Sigmoid colon (tissue), 4 donors: ENCODE data around the gene ANKRD44.

ENCODE experiments used
- CTCF ChIP-seq, 4 experiments: fragments of 450-650 bp in 3 of 4; fragments of 200-600 bp in 1 of 4; IDR thresholded peaks; one replicate each; pipeline ENCODE4 v1.5.1; 2016 to 2019; ENCODE audit warnings: antibody characterized with exemption in 4 of 4, mild to moderate bottlenecking in 3 of 4, moderate library complexity in 2 of 4
- EP300 ChIP-seq, 4 donors: sonication (generic); formaldehyde crosslinking; IDR thresholded peaks; one replicate each; pipeline ENCODE4 v1.6.1; 2017; ENCODE audit warnings: antibody characterized with exemption in 4 of 4
- POLR2A ChIP-seq, 2 donors: fragments of 450-650 bp; IDR thresholded peaks; one replicate each; pipeline ENCODE4 v1.6.1; 2016; ENCODE audit warnings: antibody characterized with exemption in 2 of 2, mild to moderate bottlenecking in 2 of 2, moderate library complexity in 2 of 2

GRCh38 chr2:196980001-196980400, 330.6 kb downstream of the ANKRD44 start:
- TF ChIP-seq POLR2A (IDR thresholded peaks at IDR 0.05) = no peak
- TF ChIP-seq EP300 (IDR thresholded peaks at IDR 0.05) = no peak
- no peak for TF ChIP-seq CTCF (IDR thresholded peaks at IDR 0.05)
